Measurements from ENCODE around the gene SOAT1. TPM values are rescaled to one million over a fixed set of nuclear protein-coding genes. Genes with fewer than 3 reads are reported as not detected.

Gene SOAT1
- total RNA-seq, 1 donor from 2014 or later: 111 TPM

GRCh38 chr1:179251675-179252074 is 41.9 kb upstream of the SOAT1 start:
- no peaks in the 10 kb centered on the region for H3K36me3 ChIP-seq (ENCODE audit: insufficient read depth, low read length)
- no peak overlapping the region for H3K9ac ChIP-seq (ENCODE audit: low read length)
- H3K36me3 Mint-ChIP-seq (ENCODE audit: low read depth, unreplicated experiment): no peaks in the 10 kb centered on the region
- no peak overlapping the region for H3K27ac Mint-ChIP-seq (ENCODE audit: unreplicated experiment)
- no peaks in the 10 kb centered on the region for H3K79me2 ChIP-seq (ENCODE audit: insufficient read depth, low read length)
- H3K27me3 Mint-ChIP-seq (ENCODE audit: low read depth, unreplicated experiment): no peaks in the 10 kb centered on the region
- H2AFZ ChIP-seq (ENCODE audit: low read depth, low read length): no peak overlapping the region
- H3K4me3 ChIP-seq (ENCODE audit: insufficient read depth, low read depth, low read length): no peak overlapping the region
- no peak overlapping the region for H3K4me3 Mint-ChIP-seq (ENCODE audit: unreplicated experiment)
- H3K9me3 ChIP-seq (ENCODE audit: insufficient read depth, low read depth, low read length): no peaks in the 10 kb centered on the region
- no peaks in the 10 kb centered on the region for H3K27me3 ChIP-seq (ENCODE audit: insufficient read depth, low read length)
- H3K9me3 Mint-ChIP-seq (ENCODE audit: unreplicated experiment): no peaks in the 10 kb centered on the region
- no peaks in the 10 kb centered on the region for H3K4me1 Mint-ChIP-seq (ENCODE audit: low read depth, unreplicated experiment)
- no peak for FAIRE-seq
- H3K4me2 ChIP-seq (ENCODE audit: low read length): no peak overlapping the region
- DNase-seq (ENCODE audit: low read depth): peak; percentile 39
- no peak overlapping the region for H3K27ac ChIP-seq (ENCODE audit: low read depth, low read length)
- peaks cover 7% of the 10 kb centered on the region for H3K4me1 ChIP-seq (ENCODE audit: insufficient read depth, low read length)
- TF ChIP-seq, protein P1, sequence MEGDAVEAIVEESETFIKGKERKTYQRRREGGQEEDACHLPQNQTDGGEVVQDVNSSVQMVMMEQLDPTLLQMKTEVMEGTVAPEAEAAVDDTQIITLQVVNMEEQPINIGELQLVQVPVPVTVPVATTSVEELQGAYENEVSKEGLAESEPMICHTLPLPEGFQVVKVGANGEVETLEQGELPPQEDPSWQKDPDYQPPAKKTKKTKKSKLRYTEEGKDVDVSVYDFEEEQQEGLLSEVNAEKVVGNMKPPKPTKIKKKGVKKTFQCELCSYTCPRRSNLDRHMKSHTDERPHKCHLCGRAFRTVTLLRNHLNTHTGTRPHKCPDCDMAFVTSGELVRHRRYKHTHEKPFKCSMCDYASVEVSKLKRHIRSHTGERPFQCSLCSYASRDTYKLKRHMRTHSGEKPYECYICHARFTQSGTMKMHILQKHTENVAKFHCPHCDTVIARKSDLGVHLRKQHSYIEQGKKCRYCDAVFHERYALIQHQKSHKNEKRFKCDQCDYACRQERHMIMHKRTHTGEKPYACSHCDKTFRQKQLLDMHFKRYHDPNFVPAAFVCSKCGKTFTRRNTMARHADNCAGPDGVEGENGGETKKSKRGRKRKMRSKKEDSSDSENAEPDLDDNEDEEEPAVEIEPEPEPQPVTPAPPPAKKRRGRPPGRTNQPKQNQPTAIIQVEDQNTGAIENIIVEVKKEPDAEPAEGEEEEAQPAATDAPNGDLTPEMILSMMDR (IDR thresholded peaks at IDR 0.05; ENCODE audit: insufficient read depth, low read depth, low read length): peak; percentile 47
- no peak for TF ChIP-seq EZH2 (IDR thresholded peaks at IDR 0.05; ENCODE audit: insufficient read depth, low read length)
- H4K20me1 ChIP-seq (ENCODE audit: insufficient read depth, low read length): no peaks in the 10 kb centered on the region

DNA sequence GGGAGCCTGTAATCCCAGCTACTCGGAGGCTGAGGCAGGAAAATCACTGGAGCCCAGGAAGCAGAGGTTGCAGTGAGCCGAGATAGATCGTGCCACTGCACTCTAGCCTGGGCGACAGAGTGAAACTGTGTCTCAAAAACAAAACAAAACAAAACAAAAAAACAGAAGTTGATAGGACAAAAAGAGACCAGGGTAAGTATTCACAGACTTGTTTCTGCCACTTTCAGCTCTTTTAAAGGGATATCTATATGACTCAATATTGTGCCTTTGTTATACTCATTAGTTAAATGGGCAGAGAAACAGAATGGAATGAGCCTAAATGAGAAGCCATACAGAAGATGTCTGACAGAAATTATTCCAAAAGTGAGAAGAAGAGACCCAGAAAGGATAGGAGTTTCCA is 41.0 kb upstream of the SOAT1 start:
- Histone ChIP-seq H2AFZ (ENCODE audit: low read depth, low read length) (no peak overlapping the region), H4K20me1 (ENCODE audit: insufficient read depth, low read length) (no peaks in the 10 kb centered on the region), H3K27ac (ENCODE audit: low read depth, low read length) (no peak overlapping the region), H3K9me3 (ENCODE audit: insufficient read depth, low read depth, low read length) (no peaks in the 10 kb centered on the region), H3K4me1 (ENCODE audit: insufficient read depth, low read length) (peaks cover 7% of the 10 kb centered on the region), H3K36me3 (ENCODE audit: insufficient read depth, low read length) (no peaks in the 10 kb centered on the region), H3K9ac (ENCODE audit: low read length) (no peak overlapping the region), H3K4me2 (ENCODE audit: low read length) (no peak overlapping the region), H3K79me2 (ENCODE audit: insufficient read depth, low read length) (no peaks in the 10 kb centered on the region), H3K27me3 (ENCODE audit: insufficient read depth, low read length) (no peaks in the 10 kb centered on the region), H3K4me3 (ENCODE audit: insufficient read depth, low read depth, low read length) (no peak overlapping the region)
- no peaks in the 10 kb centered on the region for H3K36me3 Mint-ChIP-seq (ENCODE audit: low read depth, unreplicated experiment)
- FAIRE-seq: no peak
- DNase-seq (ENCODE audit: low read depth): no peak
- no peak for TF ChIP-seq EZH2 (IDR thresholded peaks at IDR 0.05; ENCODE audit: insufficient read depth, low read length)
- TF ChIP-seq, protein P1 (IDR thresholded peaks at IDR 0.05; ENCODE audit: insufficient read depth, low read depth, low read length): no peak
- H3K9me3 Mint-ChIP-seq (ENCODE audit: unreplicated experiment): no peaks in the 10 kb centered on the region
- no peak overlapping the region for H3K4me3 Mint-ChIP-seq (ENCODE audit: unreplicated experiment)
- H3K27ac Mint-ChIP-seq (ENCODE audit: unreplicated experiment): no peak overlapping the region
- H3K4me1 Mint-ChIP-seq (ENCODE audit: low read depth, unreplicated experiment): no peaks in the 10 kb centered on the region
- H3K27me3 Mint-ChIP-seq (ENCODE audit: low read depth, unreplicated experiment): no peaks in the 10 kb centered on the region

DNA sequence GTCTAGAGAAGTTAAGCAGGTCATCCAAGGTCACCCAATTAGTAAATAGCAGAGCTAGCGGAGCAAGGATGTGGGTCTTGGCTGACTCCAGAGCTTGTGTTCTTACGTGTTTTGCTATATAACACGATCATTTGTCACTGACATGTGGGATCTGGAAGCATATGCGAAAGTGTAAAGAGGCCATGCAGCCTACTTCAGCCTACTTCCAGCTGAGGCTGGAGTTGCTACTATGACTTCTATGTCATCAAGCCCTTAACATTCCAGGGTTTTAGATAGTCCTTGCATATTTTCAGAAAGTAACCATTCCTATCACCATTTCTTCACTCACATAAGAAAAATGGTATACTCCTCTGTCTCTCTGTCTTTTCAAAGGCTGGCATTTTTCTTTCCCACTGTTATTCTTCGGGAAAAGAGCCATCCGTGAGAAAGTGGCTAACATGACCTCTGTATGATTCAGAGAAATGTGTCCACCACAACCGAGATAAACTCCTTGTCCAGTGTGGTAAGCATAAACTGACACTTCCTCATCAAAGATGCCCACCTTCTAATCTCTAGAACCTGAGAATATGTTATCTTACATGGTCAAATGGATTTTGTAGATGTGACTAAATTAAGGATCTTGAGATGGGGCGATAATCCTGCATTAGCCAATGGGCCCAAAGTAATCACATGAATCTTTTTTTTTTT is 40.2 kb upstream of the SOAT1 start:
- TF ChIP-seq, protein P1 (IDR thresholded peaks at IDR 0.05; ENCODE audit: insufficient read depth, low read depth, low read length): no peak
- TF ChIP-seq EZH2 (IDR thresholded peaks at IDR 0.05; ENCODE audit: insufficient read depth, low read length): no peak
- Histone ChIP-seq H3K4me2 (ENCODE audit: low read length) (no peak overlapping the region), H3K9me3 (ENCODE audit: insufficient read depth, low read depth, low read length) (no peaks in the 10 kb centered on the region), H3K36me3 (ENCODE audit: insufficient read depth, low read length) (no peaks in the 10 kb centered on the region), H3K27ac (ENCODE audit: low read depth, low read length) (no peak overlapping the region), H3K9ac (ENCODE audit: low read length) (no peak overlapping the region), H2AFZ (ENCODE audit: low read depth, low read length) (no peak overlapping the region), H3K4me3 (ENCODE audit: insufficient read depth, low read depth, low read length) (no peak overlapping the region), H3K79me2 (ENCODE audit: insufficient read depth, low read length) (no peaks in the 10 kb centered on the region), H3K27me3 (ENCODE audit: insufficient read depth, low read length) (no peaks in the 10 kb centered on the region), H3K4me1 (ENCODE audit: insufficient read depth, low read length) (peaks cover 7% of the 10 kb centered on the region), H4K20me1 (ENCODE audit: insufficient read depth, low read length) (no peaks in the 10 kb centered on the region)
- H3K4me1 Mint-ChIP-seq (ENCODE audit: low read depth, unreplicated experiment): no peaks in the 10 kb centered on the region
- H3K9me3 Mint-ChIP-seq (ENCODE audit: unreplicated experiment): no peaks in the 10 kb centered on the region
- H3K27ac Mint-ChIP-seq (ENCODE audit: unreplicated experiment): no peak overlapping the region
- DNase-seq (ENCODE audit: low read depth) (peak; percentile 81), FAIRE-seq (no peak)
- no peak overlapping the region for H3K4me3 Mint-ChIP-seq (ENCODE audit: unreplicated experiment)
- no peaks in the 10 kb centered on the region for H3K27me3 Mint-ChIP-seq (ENCODE audit: low read depth, unreplicated experiment)
- H3K36me3 Mint-ChIP-seq (ENCODE audit: low read depth, unreplicated experiment): no peaks in the 10 kb centered on the region
